Glutamatergic neuron (in vitro differentiated cells): Measurements from ENCODE around the gene ZNF346. TPM values are rescaled to one million over a fixed set of nuclear protein-coding genes. Genes with fewer than 3 reads are reported as not detected.

ENCODE experiments used
- DNase-seq: peaks from one replicate; pipeline ENCODE4 v3.0.0; 2022
- H3K27ac Mint-ChIP-seq: one replicate; pipeline ENCODE4 v1.8.0; 2020; ENCODE audit warnings: mild to moderate bottlenecking, mixed read lengths, inconsistent platforms; ENCODE audit not compliant: unreplicated experiment
- H3K27me3 Mint-ChIP-seq: one replicate; pipeline ENCODE4 v1.8.0; 2020; ENCODE audit warnings: mild to moderate bottlenecking, moderate library complexity, mixed read lengths, inconsistent platforms; ENCODE audit not compliant: unreplicated experiment
- H3K36me3 Mint-ChIP-seq: one replicate; pipeline ENCODE4 v1.8.0; 2020; ENCODE audit warnings: mild to moderate bottlenecking, mixed read lengths, inconsistent platforms; ENCODE audit not compliant: unreplicated experiment
- H3K4me1 Mint-ChIP-seq: one replicate; pipeline ENCODE4 v1.8.0; 2020; ENCODE audit warnings: mild to moderate bottlenecking, low read depth, mixed read lengths, inconsistent platforms; ENCODE audit not compliant: unreplicated experiment
- H3K4me3 Mint-ChIP-seq: one replicate; pipeline ENCODE4 v1.8.0; 2020; ENCODE audit warnings: mild to moderate bottlenecking, mixed read lengths, inconsistent platforms; ENCODE audit not compliant: unreplicated experiment
- H3K9me3 Mint-ChIP-seq: one replicate; pipeline ENCODE4 v1.8.0; 2020; ENCODE audit warnings: mild to moderate bottlenecking, moderate library complexity, mixed read lengths, inconsistent platforms; ENCODE audit not compliant: unreplicated experiment
- CTCF ChIP-seq: fragments of 200-600 bp; sonication (generic); IDR thresholded peaks from one replicate; pipeline ENCODE4 v1.5.0; 2021; ENCODE audit not compliant: partially characterized antibody, unreplicated experiment
- total RNA-seq: library from RNA; stranded (reverse); fragmentation: NEBNext Ultra II Directional; extraction: Animal tissue kit (Norgen Biotek cat#: 25700); gene quantifications from one replicate; pipeline ENCODE4 v1.2.1, GENCODE V29; 2021; ENCODE audit not compliant: unreplicated experiment

The ZNF346 gene
- total RNA-seq, 1 donor from 2014 or later = 18.2 TPM

DNA sequence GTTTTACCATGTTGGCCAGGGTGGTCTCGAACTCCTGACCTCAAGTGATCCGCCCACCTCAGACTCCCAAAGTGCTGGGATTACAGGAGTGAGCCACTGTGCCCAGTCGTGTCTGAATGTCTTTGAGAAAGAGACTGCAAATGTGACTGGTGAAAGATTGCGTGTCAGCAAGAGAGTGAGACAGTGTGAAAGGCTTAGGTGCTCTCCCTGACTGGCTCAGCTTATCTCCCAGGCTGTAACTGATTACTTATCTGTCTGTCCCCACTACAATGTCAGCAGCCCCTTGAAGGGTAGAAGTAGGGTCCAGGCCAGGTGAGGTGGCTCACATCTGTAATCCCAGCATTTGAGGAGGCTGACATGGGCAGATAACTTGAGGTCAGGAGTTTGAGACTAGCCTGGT, 60.9 kb downstream of the ZNF346 start:
- DNase-seq = no peak
- H3K4me1 Mint-ChIP-seq = peaks cover 4% of the 10 kb centered on the region
- peaks cover 4% of the 10 kb centered on the region for H3K27me3 Mint-ChIP-seq
- no peak overlapping the region for H3K4me3 Mint-ChIP-seq
- H3K9me3 Mint-ChIP-seq = no peaks in the 10 kb centered on the region
- no peak overlapping the region for H3K27ac Mint-ChIP-seq
- no peak for TF ChIP-seq CTCF
- peaks cover 4% of the 10 kb centered on the region for H3K36me3 Mint-ChIP-seq

DNA sequence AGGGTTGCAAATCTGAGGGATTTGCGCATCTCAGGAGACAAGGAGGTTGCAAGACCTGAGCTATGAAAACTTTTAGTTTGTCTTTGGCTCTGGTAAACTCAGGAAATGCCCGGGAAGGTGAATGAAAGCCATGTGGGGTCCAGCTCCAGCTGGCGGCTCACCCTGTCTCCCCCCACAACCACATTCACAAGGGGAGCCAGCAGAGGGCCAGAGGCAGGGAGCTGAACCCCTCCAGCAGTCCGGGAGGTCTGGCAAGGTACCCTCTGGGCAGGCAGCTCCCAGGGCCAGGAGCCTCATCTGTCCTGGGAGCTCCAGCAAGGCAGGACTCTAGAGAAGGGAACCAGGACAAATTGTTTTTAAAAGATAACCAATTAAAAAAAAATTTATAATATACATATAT, 61.7 kb downstream of the ZNF346 start:
- TF ChIP-seq CTCF = no peak
- Mint-ChIP-seq H3K9me3 (no peaks in the 10 kb centered on the region), H3K27ac (no peak overlapping the region), H3K27me3 (peaks cover 7% of the 10 kb centered on the region), H3K4me1 (peaks cover 7% of the 10 kb centered on the region), H3K4me3 (no peak overlapping the region), H3K36me3 (peaks cover 4% of the 10 kb centered on the region)
- no peak for DNase-seq

DNA sequence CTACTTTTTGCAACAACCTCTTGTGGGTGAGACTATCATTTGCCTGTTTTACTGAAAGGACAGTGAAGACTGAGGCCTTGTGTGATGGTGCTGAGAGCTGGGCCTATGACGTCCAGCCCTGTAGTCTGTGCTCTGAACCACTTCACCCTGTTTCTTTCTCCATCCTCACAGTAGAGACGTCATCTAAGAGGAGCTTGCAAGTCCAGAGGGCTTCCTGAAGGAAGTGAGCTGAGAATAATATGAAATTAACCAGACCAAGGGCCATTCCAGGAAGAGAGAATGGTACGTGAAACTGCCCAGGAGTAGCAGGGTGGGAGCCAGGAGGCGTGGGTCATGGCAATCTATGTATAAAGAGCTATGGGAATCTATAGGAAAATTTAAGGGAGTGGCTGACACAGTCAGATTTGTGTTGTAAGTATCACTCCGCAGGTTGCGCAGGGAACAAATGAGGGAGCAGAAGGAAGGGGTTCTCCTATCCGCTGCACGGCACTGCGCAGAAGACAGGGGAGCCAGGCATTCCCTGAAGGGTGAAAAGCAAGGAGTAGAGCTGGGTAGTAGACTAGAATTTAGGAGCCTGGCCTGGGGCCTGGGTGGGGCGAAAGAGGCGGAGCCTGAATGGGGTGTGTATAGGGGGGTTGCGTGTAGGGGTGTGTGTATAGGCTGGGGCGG, 63.6 kb downstream of the ZNF346 start:
- peaks cover 3% of the 10 kb centered on the region for H3K9me3 Mint-ChIP-seq
- no peak for DNase-seq
- H3K36me3 Mint-ChIP-seq = peaks cover 4% of the 10 kb centered on the region
- peaks cover 9% of the 10 kb centered on the region for H3K27me3 Mint-ChIP-seq
- H3K4me1 Mint-ChIP-seq = peaks cover 7% of the 10 kb centered on the region
- TF ChIP-seq CTCF = no peak
- peak overlapping the region; percentile 37 for H3K4me3 Mint-ChIP-seq
- peak overlapping the region; percentile 1 for H3K27ac Mint-ChIP-seq

DNA sequence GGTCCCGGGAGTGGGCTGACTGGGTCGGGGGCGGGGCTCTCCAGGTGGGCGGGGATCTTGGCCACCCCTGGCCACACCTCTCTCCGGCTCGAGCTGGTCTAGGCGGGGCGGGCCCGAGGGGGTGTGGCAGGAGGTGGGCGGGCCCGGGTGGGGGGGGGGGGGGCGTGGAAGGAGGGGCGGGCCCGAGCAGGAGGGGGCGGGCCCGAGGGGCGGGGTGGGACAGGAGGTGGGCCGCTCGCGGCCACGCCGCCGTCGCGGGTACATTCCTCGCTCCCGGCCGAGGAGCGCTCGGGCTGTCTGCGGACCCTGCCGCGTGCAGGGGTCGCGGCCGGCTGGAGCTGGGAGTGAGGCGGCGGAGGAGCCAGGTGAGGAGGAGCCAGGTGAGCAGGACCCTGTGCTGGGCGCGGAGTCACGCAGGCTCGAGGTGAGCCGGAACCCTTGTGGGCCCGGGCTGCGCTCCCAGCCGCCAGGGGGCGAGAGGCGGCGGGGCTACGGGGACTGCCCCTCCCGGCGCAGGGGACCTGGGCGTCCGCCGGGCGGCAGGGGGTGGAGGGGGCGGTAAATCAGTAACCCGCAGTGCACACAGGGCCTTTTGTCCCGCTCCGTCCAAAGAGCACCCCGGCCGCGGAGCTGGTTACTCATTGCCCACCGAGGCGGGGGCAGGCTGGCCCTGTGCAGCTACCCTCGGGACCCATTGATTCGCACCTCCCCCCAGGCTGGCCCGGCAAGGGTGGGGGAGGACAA, 64.3 kb downstream of the ZNF346 start, which contains the start of gene FGFR4:
Gene FGFR4, plus strand, starts transcription at position 262 of the 744 bp plus-strand sequence. CDS start 2,688 bp downstream, outside the sequence.
- Mint-ChIP-seq H3K36me3 (peaks cover 4% of the 10 kb centered on the region), H3K4me3 (peak within 1 kb of the TSS; percentile 37), H3K9me3 (peaks cover 3% of the 10 kb centered on the region), H3K27me3 (peaks cover 11% of the 10 kb centered on the region), H3K27ac (peak within 1 kb of the TSS; percentile 1), H3K4me1 (peaks cover 7% of the 10 kb centered on the region)
- peak; percentile 75 for DNase-seq
- peak; percentile 66 for TF ChIP-seq CTCF
